GM12891 (cell line): ENCODE measurements around the gene GLCCI1.

Source experiments
- DNase-seq: peaks from one replicate; pipeline ENCODE4 v3.0.0; 2011; ENCODE audit warnings: low spot score; ENCODE audit not compliant: insufficient read length
- FAIRE-seq: peaks from 2 replicates; lab custom pipeline; 2011; peaks lifted over from hg19 to GRCh38; lab: Jason Lieb, UNC
- PAX5 ChIP-seq: IDR thresholded peaks from 2 replicates; pipeline ENCODE4 v1.6.1; 2011; ENCODE audit warnings: low read length, moderate library complexity, mild to moderate bottlenecking; ENCODE audit not compliant: insufficient read depth, severe bottlenecking
- POLR2A ChIP-seq: IDR thresholded peaks from 2 replicates; pipeline ENCODE4 v1.6.1; 2011; ENCODE audit warnings: low read depth, low read length, control low read depth
- POLR2AphosphoS5 ChIP-seq: IDR thresholded peaks from 2 replicates; pipeline ENCODE4 v1.6.1; 2011; ENCODE audit warnings: low read depth, low read length, control low read depth
- POU2F2 ChIP-seq: IDR thresholded peaks from 2 replicates; pipeline ENCODE4 v1.6.1; 2011; ENCODE audit warnings: low read depth, mild to moderate bottlenecking, control low read depth, low read length, moderate library complexity
- SPI1 ChIP-seq: IDR thresholded peaks from 2 replicates; pipeline ENCODE4 v1.6.1; 2011; ENCODE audit warnings: low read depth, low read length, control low read depth
- TAF1 ChIP-seq: IDR thresholded peaks from 2 replicates; pipeline ENCODE4 v1.6.1; 2011; ENCODE audit warnings: low read depth, low read length, control low read depth

Gene GLCCI1

GRCh38 chr7:8014399-8014798 lies 45.8 kb downstream of the GLCCI1 start:
- no peak for FAIRE-seq
- DNase-seq = no peak

DNA sequence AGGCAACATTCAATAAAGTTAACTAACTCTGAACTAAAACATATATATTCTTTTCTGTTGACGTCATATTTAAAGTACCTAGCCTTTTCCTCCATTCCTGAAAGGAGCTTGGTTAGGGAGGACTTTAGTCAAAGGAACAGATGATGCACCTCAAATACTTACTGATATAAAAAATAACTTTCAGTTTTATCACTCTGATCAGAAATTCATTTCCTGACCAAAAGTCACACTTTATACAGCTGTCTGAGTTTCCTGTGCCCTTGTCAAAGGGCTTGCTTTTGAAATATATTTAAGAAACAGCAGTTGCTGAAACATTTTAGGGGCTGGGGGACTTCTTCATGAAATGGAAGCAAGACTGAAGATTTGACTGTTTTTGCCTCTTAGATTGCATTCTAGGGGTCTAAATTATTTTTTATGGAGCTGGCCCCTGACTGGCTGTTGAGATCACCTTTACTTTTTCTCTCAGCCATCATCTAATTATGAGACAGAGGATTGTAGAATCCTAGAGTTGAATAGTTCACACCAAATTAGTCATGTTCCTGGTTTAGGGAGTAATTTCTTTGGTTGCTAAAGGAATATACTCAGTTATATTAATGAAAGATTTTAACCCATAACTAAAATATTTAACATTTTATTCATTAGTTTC lies 46.6 kb downstream of the GLCCI1 start:
- no peak for FAIRE-seq
- TF ChIP-seq POU2F2 (no peak), POLR2A (no peak), SPI1 (no peak), TAF1 (no peak), POLR2AphosphoS5 (no peak), PAX5 (no peak)
- DNase-seq = no peak

More at GRCh38 chr7:8014399-8014798, 45.8 kb downstream of the GLCCI1 start:
- TF ChIP-seq POLR2AphosphoS5 = no peak
- TF ChIP-seq TAF1 = no peak
- TF ChIP-seq SPI1 = no peak
- no peak for TF ChIP-seq POU2F2
- no peak for TF ChIP-seq POLR2A
- no peak for TF ChIP-seq PAX5

DNA sequence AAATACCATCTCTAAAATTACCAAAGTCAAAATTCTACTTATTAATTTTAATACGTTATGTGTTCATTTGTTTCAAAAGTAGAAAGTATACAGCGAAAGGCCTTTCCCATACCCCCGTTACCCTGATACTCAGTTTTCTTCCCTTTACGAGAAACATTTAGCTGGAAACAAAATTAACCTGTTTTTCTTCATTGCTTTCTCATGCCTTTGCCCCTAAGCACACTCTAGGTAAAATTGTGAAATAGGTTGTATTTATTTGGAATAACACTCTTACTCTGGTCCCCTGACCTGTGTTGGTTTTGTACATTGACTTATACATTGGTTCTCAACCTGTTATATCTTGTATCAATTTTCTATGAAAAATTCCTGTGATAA lies 47.1 kb downstream of the GLCCI1 start:
- FAIRE-seq = no peak
- TF ChIP-seq POLR2A (no peak), PAX5 (no peak), POLR2AphosphoS5 (no peak), SPI1 (no peak), POU2F2 (no peak), TAF1 (no peak)
- DNase-seq = no peak

DNA sequence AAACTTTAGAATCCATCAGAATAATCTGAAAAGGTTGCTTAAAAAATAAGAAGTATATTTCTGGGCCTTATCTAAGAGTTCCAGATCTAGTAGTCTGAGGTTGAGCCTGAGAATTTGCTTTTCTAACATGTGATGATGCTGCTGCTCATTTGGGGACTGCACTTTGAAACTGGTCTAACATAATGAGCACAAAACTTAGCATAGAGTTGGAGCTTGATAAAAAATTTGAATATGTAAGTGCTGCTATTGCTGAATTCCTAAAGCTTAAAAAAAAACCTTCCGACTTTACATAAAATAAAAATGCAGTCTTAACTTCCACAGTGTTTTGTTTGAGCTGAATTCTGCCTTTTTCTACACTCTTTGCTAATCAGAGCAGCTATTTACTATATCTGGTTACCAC lies 48.8 kb downstream of the GLCCI1 start:
- FAIRE-seq (no peak), DNase-seq (no peak)
- TF ChIP-seq SPI1 (no peak), TAF1 (no peak), POLR2AphosphoS5 (no peak), PAX5 (no peak), POLR2A (no peak), POU2F2 (no peak)

DNA sequence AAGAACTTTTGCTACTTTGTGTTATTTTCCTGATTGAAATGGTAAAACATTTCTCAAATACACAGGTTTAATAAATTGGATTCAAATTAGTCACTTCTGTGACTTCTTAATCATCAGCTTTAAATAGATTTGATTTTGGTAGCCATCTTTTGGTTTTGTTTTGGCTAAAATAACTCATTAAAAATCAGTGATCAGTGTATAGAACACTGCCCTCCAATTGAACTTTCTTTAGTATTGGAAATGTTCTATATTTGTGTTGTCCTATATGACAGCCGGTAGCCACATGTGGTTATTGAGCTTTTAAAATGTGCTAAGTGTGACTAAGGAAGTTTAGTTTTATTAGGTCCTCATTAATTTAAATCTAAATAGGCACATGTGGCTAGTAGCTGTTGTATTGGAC lies 50.4 kb downstream of the GLCCI1 start:
- FAIRE-seq (no peak), DNase-seq (no peak)
- TF ChIP-seq POLR2AphosphoS5 = no peak
- TF ChIP-seq SPI1 = no peak
- TF ChIP-seq TAF1 = no peak
- TF ChIP-seq PAX5 = no peak
- no peak for TF ChIP-seq POU2F2

GRCh38 chr7:8022628-8023027 lies 54.0 kb downstream of the GLCCI1 start:
- FAIRE-seq (peak; percentile 13), DNase-seq (no peak)
- TF ChIP-seq POU2F2 = no peak
- TF ChIP-seq SPI1 = no peak
- TF ChIP-seq PAX5 = no peak
- no peak for TF ChIP-seq TAF1
- no peak for TF ChIP-seq POLR2AphosphoS5

GRCh38 chr7:8035192-8035591 lies 66.6 kb downstream of the GLCCI1 start:
- TF ChIP-seq POLR2AphosphoS5 (no peak), POLR2A (no peak), PAX5 (no peak), SPI1 (no peak), TAF1 (no peak), POU2F2 (no peak)
- FAIRE-seq (no peak), DNase-seq (no peak)

DNA sequence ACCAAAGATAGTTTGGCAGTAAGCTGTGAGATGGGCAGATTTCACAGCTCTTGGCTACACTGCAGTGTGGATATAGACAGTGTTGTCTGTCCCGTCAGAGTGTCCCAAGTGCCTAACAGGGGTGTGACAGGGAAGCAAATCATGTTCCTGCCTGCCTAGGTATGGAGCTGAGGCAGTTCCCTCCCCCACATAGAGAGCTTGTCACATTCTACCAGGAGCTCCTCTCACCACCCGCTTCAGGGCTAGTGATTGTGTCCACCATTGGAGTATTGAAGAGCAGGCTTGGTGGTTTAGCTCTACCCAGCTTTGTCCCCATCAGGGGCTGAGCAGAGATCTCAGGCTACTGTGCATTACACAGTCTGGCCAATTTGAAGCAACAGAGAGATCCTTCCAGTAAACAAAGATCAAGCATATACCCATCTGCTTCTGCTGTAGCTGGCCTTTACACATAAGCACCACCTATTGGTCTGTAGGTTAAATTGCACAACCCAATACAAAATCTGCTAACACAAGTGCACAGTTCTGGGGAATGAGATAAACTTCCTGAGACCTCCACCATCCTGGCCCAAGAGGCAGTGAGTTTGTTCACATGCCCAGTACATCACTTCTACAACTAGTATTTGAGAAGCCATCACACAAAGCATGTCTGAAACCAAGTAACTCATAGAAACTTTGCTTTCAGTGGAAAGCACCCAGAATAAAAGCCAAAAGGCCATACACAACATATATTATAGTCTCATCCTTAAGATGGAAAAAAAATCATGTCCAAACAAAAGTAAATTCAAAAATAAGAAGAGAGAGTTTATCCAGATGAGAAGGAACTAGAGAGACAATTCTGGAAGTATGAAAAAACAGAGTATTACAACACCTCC lies 67.3 kb downstream of the GLCCI1 start:
- no peak for TF ChIP-seq TAF1
- TF ChIP-seq POLR2A = no peak
- no peak for TF ChIP-seq SPI1
- TF ChIP-seq PAX5 = no peak
- TF ChIP-seq POU2F2 = no peak
- no peak for TF ChIP-seq POLR2AphosphoS5
- DNase-seq = no peak
- FAIRE-seq = peak; percentile 96

- peak; percentile 63 for FAIRE-seq
- TF ChIP-seq TAF1 (no peak), POLR2A (no peak), POLR2AphosphoS5 (no peak), SPI1 (no peak), POU2F2 (no peak), PAX5 (no peak)
- DNase-seq = no peak
These were observed 68.6 kb downstream of the GLCCI1 start for GRCh38 chr7:8037151-8037550.
